Erythroblast (primary cell): ENCODE results near the gene ASB7.

ENCODE experiments used
- GATA1 ChIP-seq: IDR thresholded peaks from 2 replicates; pipeline ENCODE4 v1.6.1; 2011; ENCODE audit warnings: low read depth, mild to moderate bottlenecking, control low read depth, low read length, moderate library complexity
- POLR2A ChIP-seq: IDR thresholded peaks from 2 replicates; pipeline ENCODE4 v1.6.1; 2011; ENCODE audit warnings: mild to moderate bottlenecking, low read length

- no peak for TF ChIP-seq POLR2A
- no peak for TF ChIP-seq GATA1
Observed at GRCh38 chr15:100633763-100634075, 31.3 kb downstream of the ASB7 start.
